ENCODE measurements around the gene DAPK1. TPM values are rescaled to one million over a fixed set of nuclear protein-coding genes. Genes with fewer than 3 reads are reported as not detected.

The DAPK1 gene
- total RNA-seq, 4 donors from 2014 or later = 14.5 to 28.3 (median 20.7) TPM

DNA sequence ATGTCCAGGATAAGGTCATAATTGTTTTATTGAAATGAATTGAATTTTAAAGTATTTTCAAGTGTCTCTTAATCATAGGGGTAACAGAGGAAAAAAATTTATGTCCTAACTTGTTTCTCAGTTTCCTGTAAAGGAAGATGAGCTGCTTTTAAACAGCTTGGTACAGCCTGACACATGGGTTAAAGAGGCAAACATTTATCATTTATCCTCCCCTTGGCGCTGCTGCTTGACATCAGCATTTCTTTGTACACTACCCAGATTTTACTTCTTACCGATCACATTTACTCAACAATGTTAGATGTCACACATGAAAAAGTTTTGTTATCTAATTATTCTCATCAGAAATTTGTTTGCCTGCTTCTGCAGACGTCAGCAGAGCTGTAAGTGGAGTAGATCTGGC is 148.9 kb downstream of the DAPK1 start:
- 82 to 89% methylated on average over 3 of the region's 3 CpGs for WGBS, 2 donors (ENCODE audit: low coverage in 1 of 2)
- H3K4me3 ChIP-seq = no peak overlapping the region
- no peak for DNase-seq
- H3K27ac ChIP-seq = no peak overlapping the region
- peaks cover 0 to 5% (median 0%) of the 10 kb centered on the region in 4 donors for H3K36me3 ChIP-seq
- H3K27me3 ChIP-seq = no peaks in the 10 kb centered on the region
- intact Hi-C loops (cut with DNase I; ENCODE audit: low total_unique reads) (no loop called here), in situ Hi-C loops (cut with MboI; ENCODE audit: low pct_ligation_motif_present in 1 of 4, low pct_unique_long_range_greater_than_20kb in 1 of 4, low sequenced_read_pairs in 3 of 4) (no loop called here)
- no peaks in the 10 kb centered on the region for H3K9me3 ChIP-seq
- TF ChIP-seq EP300 (IDR thresholded peaks at IDR 0.05; ENCODE audit: low read depth) = no peak
- TF ChIP-seq, protein P1, sequence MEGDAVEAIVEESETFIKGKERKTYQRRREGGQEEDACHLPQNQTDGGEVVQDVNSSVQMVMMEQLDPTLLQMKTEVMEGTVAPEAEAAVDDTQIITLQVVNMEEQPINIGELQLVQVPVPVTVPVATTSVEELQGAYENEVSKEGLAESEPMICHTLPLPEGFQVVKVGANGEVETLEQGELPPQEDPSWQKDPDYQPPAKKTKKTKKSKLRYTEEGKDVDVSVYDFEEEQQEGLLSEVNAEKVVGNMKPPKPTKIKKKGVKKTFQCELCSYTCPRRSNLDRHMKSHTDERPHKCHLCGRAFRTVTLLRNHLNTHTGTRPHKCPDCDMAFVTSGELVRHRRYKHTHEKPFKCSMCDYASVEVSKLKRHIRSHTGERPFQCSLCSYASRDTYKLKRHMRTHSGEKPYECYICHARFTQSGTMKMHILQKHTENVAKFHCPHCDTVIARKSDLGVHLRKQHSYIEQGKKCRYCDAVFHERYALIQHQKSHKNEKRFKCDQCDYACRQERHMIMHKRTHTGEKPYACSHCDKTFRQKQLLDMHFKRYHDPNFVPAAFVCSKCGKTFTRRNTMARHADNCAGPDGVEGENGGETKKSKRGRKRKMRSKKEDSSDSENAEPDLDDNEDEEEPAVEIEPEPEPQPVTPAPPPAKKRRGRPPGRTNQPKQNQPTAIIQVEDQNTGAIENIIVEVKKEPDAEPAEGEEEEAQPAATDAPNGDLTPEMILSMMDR (IDR thresholded peaks at IDR 0.05) = no peak
- TF ChIP-seq POLR2A (IDR thresholded peaks at IDR 0.05) = no peak
- no peak for TF ChIP-seq POLR2AphosphoS5 (IDR thresholded peaks at IDR 0.05)
- H3K4me1 ChIP-seq = no peaks in the 10 kb centered on the region

DNA sequence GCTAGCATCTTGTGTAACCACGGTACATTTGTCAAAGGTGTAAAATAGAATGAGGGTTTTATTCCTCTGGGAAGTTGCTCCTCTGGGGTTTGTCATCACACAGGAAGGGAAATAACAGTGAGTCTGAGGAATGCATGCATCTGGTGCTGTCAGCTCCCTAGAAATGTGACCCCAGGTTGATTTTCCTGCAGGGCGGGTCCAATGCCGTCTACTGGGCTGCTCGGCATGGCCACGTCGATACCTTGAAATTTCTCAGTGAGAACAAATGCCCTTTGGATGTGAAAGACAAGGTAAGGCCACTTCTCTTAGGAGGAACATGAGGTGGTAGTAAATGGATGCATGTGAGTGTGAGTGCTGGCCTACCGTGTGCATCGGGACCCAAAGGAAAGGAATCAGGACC is 149.4 kb downstream of the DAPK1 start:
- in situ Hi-C loops (cut with MboI; ENCODE audit: low pct_ligation_motif_present in 1 of 4, low pct_unique_long_range_greater_than_20kb in 1 of 4, low sequenced_read_pairs in 3 of 4) = no loop called here
- WGBS, 2 donors (ENCODE audit: low coverage in 1 of 2) = 84 to 95% methylated on average over 2 to 8 of the region's 8 CpGs
- no peak for DNase-seq
- Histone ChIP-seq H3K36me3 (peaks cover 0 to 5% (median 0%) of the 10 kb centered on the region in 4 donors), H3K27ac (no peak overlapping the region), H3K4me1 (no peaks in the 10 kb centered on the region), H3K27me3 (no peaks in the 10 kb centered on the region), H3K9me3 (no peaks in the 10 kb centered on the region), H3K4me3 (no peak overlapping the region)
- intact Hi-C loops (cut with DNase I; ENCODE audit: low total_unique reads) = no loop called here
- TF ChIP-seq POLR2A (IDR thresholded peaks at IDR 0.05) (no peak), POLR2AphosphoS5 (IDR thresholded peaks at IDR 0.05) (no peak), EP300 (IDR thresholded peaks at IDR 0.05; ENCODE audit: low read depth) (no peak)
- TF ChIP-seq, protein P1 (IDR thresholded peaks at IDR 0.05) = no peak

DNA sequence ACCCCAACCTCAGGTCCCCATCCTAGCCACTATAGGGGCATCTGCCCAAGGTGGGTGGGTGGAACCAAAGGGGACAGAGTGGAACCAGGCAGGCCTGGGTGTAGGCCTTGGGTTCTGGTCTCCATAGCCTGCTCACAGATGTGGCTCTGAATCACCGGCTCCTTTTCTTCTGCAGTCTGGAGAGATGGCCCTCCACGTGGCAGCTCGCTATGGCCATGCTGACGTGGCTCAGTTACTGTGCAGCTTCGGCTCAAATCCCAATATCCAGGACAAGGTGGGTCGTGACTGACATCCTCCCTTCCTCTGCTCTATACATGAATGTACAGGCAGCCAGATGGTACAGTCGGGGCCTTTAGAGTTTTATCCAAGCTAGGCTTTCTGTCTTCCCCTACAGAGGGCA is 150.9 kb downstream of the DAPK1 start:
- intact Hi-C loops (cut with DNase I; ENCODE audit: low total_unique reads) = no loop called here
- in situ Hi-C loops (cut with MboI; ENCODE audit: low pct_ligation_motif_present in 1 of 4, low pct_unique_long_range_greater_than_20kb in 1 of 4, low sequenced_read_pairs in 3 of 4) = no loop called here
- no peak for TF ChIP-seq POLR2AphosphoS5 (IDR thresholded peaks at IDR 0.05)
- no peak for TF ChIP-seq EP300 (IDR thresholded peaks at IDR 0.05; ENCODE audit: low read depth)
- no peak for TF ChIP-seq POLR2A (IDR thresholded peaks at IDR 0.05)
- H3K27ac ChIP-seq = no peak overlapping the region
- H3K4me1 ChIP-seq = no peaks in the 10 kb centered on the region
- no peaks in the 10 kb centered on the region for H3K27me3 ChIP-seq
- peaks cover 0 to 5% (median 0%) of the 10 kb centered on the region in 4 donors for H3K36me3 ChIP-seq
- H3K9me3 ChIP-seq = no peaks in the 10 kb centered on the region
- H3K4me3 ChIP-seq = no peak overlapping the region
- DNase-seq = no peak
- WGBS, 2 donors (ENCODE audit: low coverage in 1 of 2) = 91% methylated on average over 7 of the region's 7 CpGs; no CpG with 5 or more reads in 1 of the 2 donors

DNA sequence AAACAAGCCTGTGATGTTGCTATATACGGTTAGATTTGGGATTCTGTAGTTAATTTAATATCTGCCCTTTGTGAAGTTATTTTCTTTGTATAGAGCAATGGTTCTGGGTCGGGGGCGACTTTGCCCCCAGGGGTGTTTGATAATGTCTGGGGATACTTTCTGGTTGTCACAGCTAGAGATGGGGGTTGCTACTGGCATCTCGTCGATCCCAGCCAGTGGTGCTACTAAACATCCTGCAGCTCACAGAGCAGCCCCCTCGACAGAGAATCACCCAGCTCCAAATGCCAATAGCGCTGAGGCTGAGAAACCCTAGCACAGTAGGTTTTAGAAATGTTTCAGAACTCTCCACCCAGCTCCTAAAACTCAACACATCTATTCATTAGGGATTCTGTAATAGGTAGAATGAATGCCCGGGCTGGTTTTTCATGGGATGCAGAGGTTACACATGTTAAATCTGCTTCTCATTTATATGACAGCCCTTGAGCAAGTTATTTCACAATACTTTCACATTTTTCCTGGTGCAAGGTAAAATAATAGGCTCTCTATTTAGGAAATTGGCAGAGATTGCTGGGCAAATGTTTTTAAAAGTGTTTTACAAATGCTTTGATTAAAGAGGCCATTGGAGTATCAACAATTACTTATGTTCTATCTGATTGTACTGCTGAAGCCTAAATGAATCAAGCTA is 153.1 kb downstream of the DAPK1 start:
- no peak for DNase-seq
- Histone ChIP-seq H3K9me3 (no peaks in the 10 kb centered on the region), H3K4me3 (no peak overlapping the region), H3K36me3 (peaks cover 0 to 3% (median 0%) of the 10 kb centered on the region in 4 donors), H3K4me1 (no peaks in the 10 kb centered on the region), H3K27ac (no peak overlapping the region), H3K27me3 (no peaks in the 10 kb centered on the region)
- in situ Hi-C loops (cut with MboI; ENCODE audit: low pct_ligation_motif_present in 1 of 4, low pct_unique_long_range_greater_than_20kb in 1 of 4, low sequenced_read_pairs in 3 of 4) = loop anchor here in 2 of 4 donors (25.0 kb wide), 1 partner anchor 1238 kb away; no protein-coding TSS in a partner anchor
- WGBS, 2 donors (ENCODE audit: low coverage in 1 of 2) = 76 to 81% methylated on average over 2 to 8 of the region's 8 CpGs
- TF ChIP-seq, protein P1 (IDR thresholded peaks at IDR 0.05) = no peak
- TF ChIP-seq EP300 (IDR thresholded peaks at IDR 0.05; ENCODE audit: low read depth) (no peak), POLR2A (IDR thresholded peaks at IDR 0.05) (no peak), POLR2AphosphoS5 (IDR thresholded peaks at IDR 0.05) (no peak)
- intact Hi-C loops (cut with DNase I; ENCODE audit: low total_unique reads) = no loop called here

Measured in transverse colon (tissue), 4 donors.